ENCODE results near the gene RRM1. TPM values are rescaled to one million over a fixed set of nuclear protein-coding genes. Genes with fewer than 3 reads are reported as not detected.

Gene RRM1
- total RNA-seq, 1 experiment from 2014 or later: 138 TPM

GRCh38 chr11:4060182-4060923 is 34.2 kb upstream of the RRM1 start:
- no peaks in the 10 kb centered on the region for H3K9me3 ChIP-seq (ENCODE audit: control insufficient read depth, low read depth, low read length)
- H3K9me3 Mint-ChIP-seq: no peaks in the 10 kb centered on the region
- no peak overlapping the region for H4K8ac ChIP-seq (replicated peaks; ENCODE audit: insufficient read length, low read depth, low read length)
- H2BK12ac ChIP-seq (ENCODE audit: insufficient read length, low read depth, low read length): no peak overlapping the region
- no peak for DNase-seq
- H3K4me1 ChIP-seq (ENCODE audit: insufficient read depth, low read length): no peaks in the 10 kb centered on the region
- no peak overlapping the region for H3T11ph ChIP-seq (ENCODE audit: low read length)
- H3K4ac ChIP-seq (ENCODE audit: low read depth, low read length): no peak overlapping the region
- H3K4me2 ChIP-seq (ENCODE audit: insufficient read depth, insufficient read length, low read length): no peak overlapping the region
- no peak overlapping the region for H3K18ac ChIP-seq (ENCODE audit: insufficient read length, low read depth, low read length)
- no peak for TF ChIP-seq CTCF (conservative IDR thresholded peaks at IDR 0.05)
- H2AK5ac ChIP-seq (ENCODE audit: insufficient read length, low read length): no peak overlapping the region
- WGBS (ENCODE audit: extremely low coverage, insufficient read length, low lambda C conversion rate): no CpG with 5 or more reads among the region's 4 CpGs
- no peak overlapping the region for H3K9ac ChIP-seq (ENCODE audit: extremely low read depth, insufficient read length, low read length)
- no peak overlapping the region for H3K14ac ChIP-seq (ENCODE audit: insufficient read depth, low read length)
- H3K79me2 ChIP-seq (ENCODE audit: insufficient read depth, low read length): no peaks in the 10 kb centered on the region
- no peaks in the 10 kb centered on the region for H3K36me3 Mint-ChIP-seq (ENCODE audit: insufficient read depth in 1 of 3, low read depth in 3 of 3)
- H3K27ac ChIP-seq (ENCODE audit: insufficient read length, low read depth, low read length): no peak overlapping the region
- no peak overlapping the region for H2BK15ac ChIP-seq (ENCODE audit: low read depth, low read length)
- no peak overlapping the region for H3K27ac Mint-ChIP-seq
- peaks cover under 1 to 2% of the 10 kb centered on the region in 2 experiments; a peak in 2 of 4 replicates for H3K4me1 Mint-ChIP-seq
- H3K79me1 ChIP-seq (ENCODE audit: insufficient read depth, low read depth, low read length, poor library complexity, severe bottlenecking): no peaks in the 10 kb centered on the region
- no peaks in the 10 kb centered on the region for H3K23me2 ChIP-seq (ENCODE audit: insufficient read length, low read depth, low read length, poor library complexity, severe bottlenecking)
- H3K23ac ChIP-seq (ENCODE audit: insufficient read length, low read depth, low read length): no peak overlapping the region
- no peak overlapping the region for H3K4me3 Mint-ChIP-seq
- H2BK20ac ChIP-seq (ENCODE audit: low read depth, low read length, poor library complexity, severe bottlenecking): no peak overlapping the region
- no peak overlapping the region for H4K5ac ChIP-seq (ENCODE audit: insufficient read length, low read depth, low read length)
- no peak overlapping the region for H2AFZ ChIP-seq (ENCODE audit: low read length)
- H4K20me1 ChIP-seq (ENCODE audit: control insufficient read depth, insufficient read depth, insufficient read length): no peaks in the 10 kb centered on the region
- H3K27me3 Mint-ChIP-seq (ENCODE audit: low read depth): no peaks in the 10 kb centered on the region
- no peaks in the 10 kb centered on the region; the same call in 1 of the 2 replicates for H3K27me3 ChIP-seq (ENCODE audit: insufficient read depth, low read length)
- H4K91ac ChIP-seq (ENCODE audit: insufficient read length, low read depth, low read length): no peak overlapping the region
- H2BK5ac ChIP-seq (ENCODE audit: insufficient read length, low read length): no peak overlapping the region
- no peak overlapping the region for H2BK120ac ChIP-seq (ENCODE audit: low read depth, low read length, poor library complexity, severe bottlenecking)
- H3K56ac ChIP-seq (ENCODE audit: insufficient read length, low read depth, low read length): no peak overlapping the region
